GM19351 (cell line): ENCODE results near the gene CPLX4.

Experiments used
- ATAC-seq: cut with Tn5 transposase; IDR thresholded peaks from one replicate; pipeline ENCODE4 v1.9.1; 2021; ENCODE audit warnings: mild to moderate bottlenecking, moderate library complexity; ENCODE audit not compliant: unreplicated experiment

Gene CPLX4

DNA sequence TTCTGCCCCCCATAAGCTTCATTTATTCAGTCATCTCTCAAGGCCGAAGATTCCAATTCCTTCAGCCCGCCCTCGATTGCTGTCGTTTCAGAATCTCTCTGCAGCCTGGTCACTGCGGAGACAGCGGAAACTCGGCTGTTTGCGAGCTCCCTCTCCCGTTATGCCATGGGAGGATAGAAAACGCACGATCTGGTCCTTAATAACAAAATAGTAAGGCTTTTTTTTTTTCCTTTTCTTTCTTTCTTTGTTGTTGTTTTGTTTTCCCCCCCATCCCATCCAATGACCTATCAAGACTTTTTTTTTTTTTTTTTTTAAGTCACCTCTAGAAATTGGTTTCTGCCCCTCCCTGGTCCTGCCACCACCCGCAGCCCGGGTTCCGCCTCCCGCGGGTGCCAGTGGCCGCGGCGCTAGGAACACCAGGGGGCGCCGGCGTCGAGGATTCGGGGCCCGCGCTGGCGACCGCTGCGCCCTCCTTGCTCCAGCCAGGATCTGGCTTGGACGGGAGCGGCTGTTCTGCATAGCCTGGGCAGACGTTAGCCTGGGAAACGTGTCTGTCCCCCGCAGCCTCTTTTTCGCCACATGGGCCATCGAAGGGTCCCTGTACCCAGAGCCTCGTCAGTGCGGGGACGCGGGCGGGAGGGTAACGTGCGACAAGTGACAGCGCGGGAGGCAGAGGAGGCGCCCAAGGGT, 10.1 kb downstream of the CPLX4 start:
- ATAC-seq, result peak; percentile 94

DNA sequence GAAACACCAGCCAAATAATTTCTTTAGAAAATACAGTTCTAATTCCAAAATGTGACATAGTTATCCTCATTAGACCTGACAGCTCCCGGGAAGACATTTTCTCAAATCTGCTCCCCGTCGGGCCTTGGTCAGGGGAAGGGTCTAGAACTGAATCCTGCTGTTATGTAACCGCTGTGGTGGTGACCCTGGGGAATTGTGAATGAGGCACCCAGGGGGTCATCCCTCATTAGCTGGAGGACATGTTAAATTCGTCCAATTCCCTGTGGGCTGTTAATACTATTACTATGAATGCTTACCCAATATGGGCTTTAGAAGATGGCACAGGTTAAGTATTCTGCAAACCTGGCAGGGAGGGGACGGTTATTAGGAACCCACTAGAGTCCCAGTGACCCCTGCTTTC, 11.8 kb downstream of the CPLX4 start:
- ATAC-seq, result no peak

DNA sequence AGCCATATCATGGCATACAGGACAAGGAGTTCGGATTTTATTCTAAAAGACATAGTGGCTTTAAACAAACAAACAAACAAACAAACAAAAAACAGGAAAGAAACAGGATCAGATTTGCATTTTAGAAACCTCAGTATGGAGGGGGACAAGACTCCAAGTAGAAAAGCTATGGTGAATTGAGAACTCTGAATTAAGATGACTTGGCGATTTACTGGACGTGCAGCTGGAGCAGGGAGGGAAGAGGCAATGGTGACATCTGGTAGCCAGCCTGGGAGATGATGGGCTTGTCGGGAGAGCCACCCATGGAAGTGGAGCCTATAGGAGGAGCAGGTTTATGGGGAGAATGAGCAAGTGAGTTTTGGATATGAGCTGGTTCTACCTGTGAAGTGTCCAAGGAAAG, 13.2 kb downstream of the CPLX4 start:
- no peak for ATAC-seq

DNA sequence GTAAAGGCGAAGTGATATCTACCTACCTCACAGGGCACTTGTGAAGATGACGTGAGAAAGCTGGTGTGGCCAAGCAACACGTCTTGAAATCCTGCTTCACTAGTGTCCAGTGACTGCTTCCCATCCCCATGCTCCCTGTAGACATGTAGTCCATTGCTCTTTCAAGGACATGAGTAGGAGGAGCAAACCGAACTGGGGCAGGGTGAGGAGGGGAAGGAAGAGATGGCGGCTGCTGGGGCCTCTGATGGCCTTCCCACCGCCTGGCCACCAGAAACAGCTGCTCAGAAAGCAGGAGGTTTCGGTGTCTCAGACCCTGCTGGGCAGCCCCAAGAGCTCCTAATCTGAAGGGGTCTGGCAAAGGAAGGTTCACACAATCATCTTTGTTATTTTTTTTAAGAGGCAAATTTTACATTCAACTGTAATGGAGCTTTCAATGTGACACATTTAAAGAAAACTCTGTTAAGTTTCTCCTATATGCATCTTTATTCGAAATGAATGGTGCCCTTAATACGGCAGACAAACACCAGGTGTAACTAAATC, 14.7 kb downstream of the CPLX4 start:
- ATAC-seq, result no peak

DNA sequence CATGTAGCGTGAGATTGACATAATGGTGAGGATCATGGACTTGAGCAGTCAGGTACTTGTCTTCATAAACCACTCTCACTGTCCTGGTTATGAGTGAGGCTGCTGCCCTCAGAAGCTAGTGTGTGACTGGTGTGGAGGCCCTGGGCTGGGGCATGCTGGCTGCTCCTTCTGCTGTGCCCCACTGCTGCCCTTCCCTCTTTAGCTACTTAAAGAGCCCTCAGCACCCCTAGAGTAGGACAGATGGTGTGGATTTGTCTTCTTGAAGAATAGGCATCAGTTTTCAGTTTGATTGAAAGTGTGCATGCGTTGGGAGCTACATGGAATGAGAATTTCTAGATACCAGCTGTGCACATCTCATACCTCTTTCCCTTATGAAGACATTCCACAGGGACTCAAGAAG, 15.4 kb downstream of the CPLX4 start:
- ATAC-seq, result no peak

DNA sequence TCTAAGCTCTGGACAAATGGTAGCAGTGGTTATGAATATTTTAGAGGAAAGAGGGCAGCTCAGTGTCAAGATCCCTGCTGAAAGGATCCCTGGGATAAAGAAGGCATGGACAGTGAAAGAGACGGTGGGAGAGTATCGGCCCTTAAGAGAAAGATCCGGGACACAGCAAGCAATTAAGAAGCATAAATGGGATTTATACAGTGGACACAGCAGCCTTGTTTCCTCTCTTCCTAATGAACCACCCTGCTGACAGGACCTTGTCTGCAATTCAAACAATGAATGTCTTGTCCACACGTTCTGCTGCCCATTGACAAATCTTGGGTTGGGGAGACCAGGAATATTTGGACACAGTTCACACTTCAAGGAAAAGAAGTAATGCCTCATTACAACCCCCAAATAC, 16.5 kb downstream of the CPLX4 start:
- ATAC-seq, result no peak

DNA sequence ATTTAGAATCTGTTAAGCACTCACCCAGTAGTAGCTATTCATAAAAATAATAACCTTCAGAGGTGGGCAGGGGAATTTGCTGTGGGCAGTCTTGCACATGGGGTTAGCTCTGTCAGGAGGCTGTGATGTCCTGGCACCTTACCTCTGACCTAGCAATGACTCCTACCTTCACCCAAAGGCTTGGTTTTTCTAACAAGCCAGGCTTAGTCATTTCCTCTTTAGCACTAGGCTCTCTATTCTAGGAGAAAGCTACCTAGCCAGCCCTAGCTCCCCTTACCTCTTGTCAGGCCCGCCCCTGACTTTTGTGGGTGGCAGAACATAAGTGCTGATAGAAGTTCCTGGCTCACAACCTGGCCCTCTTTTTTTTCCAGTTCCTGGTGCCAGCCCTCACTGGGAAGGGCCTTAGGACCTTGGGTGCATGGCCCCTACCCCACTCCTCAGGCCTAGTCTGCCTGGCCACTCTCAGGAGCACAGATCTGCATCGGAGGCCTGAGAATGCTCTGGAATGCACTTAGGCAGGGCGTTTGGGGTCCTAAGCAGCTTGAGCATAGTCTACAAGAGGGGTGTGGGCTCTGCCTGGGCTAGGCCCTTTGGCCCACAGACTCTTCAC, 17.7 kb downstream of the CPLX4 start:
- no peak for ATAC-seq

DNA sequence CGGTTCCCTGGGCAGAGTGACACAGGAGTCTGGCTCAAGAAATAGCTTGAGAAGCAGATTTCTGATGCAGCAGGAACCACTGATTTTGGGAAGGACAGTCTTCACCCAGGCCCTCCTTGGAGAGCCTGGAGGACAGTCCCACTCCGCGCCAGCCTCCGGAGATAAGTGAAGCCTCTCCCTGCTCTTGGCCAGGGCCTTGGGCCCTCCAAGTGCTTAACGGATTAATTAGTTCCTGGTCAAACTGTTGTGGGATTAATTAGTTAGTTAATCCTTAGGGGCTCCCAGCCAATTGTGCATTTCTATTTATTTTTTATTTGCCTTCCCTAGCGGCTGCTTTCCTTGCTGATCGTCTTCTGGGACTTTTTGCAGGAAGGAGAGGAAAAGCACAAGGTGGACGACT, 19.6 kb downstream of the CPLX4 start:
- no peak for ATAC-seq

DNA sequence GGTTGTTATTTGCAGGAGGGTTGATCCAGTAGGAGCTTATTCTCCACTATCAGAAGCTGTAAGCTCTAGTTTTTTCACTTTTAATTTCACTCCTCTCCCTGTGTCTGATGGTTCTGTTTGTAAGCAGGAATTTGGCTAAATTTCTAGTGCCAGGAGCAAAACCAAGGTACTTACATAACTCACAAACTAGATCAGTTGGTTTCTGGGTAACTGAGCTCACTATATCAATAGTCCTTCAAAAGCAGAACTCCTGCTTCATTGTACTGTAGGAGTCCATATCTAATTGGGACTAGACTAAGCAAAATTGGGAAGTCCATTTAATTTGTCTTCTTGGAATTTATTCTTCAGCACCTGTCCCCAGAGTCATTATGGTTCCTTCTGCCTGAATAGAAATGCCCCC, 25.1 kb downstream of the CPLX4 start:
- no peak for ATAC-seq

DNA sequence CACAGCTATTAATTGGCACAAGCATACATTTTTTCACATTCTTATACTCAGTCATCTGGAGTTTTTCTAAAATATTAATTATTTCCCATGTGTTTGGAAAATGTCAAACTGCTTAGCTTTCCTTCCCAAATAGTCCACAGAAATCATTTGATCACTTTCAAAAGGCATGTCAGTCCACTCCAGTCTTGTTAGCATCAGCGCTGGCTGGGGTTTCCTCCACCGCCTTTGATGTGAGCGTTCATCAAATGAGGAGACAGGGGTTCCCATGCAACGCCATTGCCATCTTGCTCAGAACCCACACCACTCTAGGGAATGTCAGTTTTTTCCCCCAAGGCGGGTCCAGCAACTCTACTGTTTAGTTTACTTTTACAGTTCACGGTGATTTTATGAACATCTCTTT, 32.1 kb downstream of the CPLX4 start:
- ATAC-seq, result no peak

DNA sequence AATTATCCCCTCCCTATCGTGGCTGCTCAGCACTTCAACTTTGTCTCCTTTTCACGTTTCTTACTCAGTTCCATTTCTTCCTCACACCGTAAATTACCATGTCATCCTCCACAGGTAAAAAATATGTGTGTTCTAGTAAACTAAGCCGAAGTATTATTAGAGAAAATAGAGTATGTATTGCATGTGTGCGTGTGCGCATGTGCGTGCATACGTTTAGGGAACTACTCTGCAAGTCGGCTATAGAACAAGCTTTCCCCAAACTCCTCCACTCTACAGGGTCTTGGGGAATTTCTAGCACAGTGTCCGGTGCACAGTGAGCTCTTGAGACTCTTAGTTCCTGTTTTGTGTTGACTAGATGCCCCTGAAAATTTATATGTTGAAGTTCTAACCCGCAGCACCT, 36.1 kb downstream of the CPLX4 start:
- no peak for ATAC-seq

DNA sequence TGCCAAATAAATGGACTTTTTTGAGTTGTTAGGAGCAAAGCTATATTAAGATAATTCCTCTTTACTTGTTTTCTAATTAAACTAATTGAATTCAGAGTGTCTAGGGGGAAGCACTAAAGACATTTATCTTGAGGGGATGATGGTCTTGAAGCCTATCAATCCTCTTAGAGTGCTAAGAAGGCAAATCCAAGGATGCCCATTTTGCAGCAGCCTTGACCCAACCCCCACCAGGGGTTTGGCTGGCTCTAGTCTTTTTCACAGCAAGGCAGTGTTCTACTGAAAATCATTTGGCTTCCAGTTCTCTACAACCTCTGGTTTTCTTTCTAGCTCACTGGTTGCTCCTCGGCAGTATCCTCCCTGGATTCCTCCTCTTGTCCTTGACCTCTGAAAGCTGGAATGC, 38.7 kb downstream of the CPLX4 start:
- ATAC-seq, result no peak

DNA sequence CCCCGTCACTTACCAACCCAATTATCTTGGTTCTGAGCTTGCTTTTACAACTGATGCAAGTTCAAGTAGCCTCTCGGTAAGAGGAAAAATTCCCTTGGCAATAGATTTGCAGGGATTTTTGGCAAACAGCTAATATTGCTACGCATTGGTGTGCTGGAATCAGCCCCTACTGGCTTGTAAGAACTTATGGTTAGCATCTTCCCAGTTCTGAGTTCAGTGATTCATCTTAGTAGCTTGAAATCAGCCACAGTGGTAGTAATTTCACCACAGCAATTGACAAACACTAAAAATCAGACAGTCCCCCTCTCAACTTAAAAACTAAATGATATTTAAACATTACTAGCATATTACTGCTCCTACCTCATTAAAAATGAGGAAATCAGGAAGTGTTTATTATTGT, 39.3 kb downstream of the CPLX4 start:
- no peak for ATAC-seq

DNA sequence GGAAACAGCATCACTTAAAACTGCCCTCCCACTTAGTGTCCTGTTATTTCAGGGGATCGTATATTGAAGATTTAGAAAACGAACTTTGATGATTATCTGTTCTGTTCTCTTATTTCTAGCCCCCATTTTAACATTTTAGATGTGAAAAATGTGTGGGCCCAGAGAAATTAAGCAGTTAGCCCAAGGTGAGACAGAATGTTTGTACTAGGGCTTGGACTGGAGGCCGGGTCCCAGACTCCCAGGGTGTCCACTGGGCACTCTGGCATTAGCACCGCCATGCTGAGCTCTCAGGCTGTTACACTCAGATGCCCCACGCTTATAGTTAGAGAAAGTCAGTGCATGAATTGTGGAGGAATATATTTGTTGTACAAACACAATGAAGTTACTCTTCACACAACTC, 39.7 kb downstream of the CPLX4 start:
- ATAC-seq, result no peak

DNA sequence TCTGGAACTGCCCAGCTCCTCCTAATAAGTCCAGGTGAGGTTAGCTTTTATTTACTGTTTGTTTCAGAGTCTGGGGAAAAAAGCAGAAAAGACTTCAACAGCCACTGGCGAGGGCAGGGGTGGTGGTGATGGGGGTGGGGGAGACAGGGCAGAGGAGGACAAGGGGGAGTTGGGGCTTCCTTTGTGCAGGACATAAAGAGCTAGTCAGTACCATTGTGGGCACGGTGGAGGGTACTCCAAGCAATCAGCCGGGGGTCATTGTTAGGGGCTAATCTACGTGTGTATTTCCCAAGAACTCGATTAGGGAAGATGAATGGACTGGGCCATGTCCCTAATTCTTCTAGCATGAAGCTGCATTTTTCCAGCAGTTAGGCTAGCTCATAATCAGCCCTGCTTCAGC, 42.4 kb downstream of the CPLX4 start:
- no peak for ATAC-seq

DNA sequence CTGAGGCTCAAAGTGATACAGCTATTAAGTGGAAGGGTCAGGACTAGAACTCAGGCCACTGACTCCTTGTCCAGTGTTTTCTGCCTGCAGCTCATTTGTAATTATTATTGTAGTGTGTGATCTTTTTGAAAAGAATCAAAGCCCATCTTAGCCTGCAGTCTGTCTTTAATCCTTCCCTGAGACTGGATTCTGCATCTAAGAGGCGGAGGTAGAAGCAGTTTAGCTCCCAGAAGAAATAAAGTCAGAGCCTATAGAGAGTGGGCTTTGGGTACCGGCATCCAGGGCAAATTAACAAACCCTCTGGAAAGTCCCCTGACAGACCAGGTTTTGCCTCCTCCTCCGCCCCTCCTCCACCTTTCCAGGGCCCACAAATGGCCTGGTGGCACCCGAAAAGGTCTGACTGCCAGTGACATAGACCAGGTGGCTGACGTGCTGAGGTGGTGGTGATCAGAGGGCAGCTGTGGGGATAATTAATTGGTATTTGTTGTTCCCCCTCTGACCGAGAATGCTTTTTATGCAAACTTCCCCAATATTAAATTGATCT, 43.0 kb downstream of the CPLX4 start:
- ATAC-seq, result no peak

DNA sequence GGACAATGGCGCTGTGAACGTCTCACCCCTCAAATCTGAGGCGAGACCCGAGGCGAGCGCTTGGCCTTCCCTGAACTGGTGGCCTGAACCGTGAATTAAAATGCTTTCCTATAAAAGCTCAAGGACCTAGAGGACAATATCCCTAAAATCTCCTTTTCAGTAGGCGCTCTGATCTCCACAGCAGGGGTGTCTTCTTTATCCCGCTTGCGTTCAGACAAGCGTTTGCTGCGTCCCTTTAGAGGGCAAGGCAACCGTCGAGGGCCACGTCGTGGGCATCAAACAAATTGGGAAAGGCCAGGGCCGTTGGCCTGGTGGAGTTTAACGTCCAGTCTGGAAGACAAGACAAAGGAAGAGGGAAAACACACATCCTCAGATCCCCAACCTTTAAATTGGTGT, 43.9 kb downstream of the CPLX4 start:
- no peak for ATAC-seq

DNA sequence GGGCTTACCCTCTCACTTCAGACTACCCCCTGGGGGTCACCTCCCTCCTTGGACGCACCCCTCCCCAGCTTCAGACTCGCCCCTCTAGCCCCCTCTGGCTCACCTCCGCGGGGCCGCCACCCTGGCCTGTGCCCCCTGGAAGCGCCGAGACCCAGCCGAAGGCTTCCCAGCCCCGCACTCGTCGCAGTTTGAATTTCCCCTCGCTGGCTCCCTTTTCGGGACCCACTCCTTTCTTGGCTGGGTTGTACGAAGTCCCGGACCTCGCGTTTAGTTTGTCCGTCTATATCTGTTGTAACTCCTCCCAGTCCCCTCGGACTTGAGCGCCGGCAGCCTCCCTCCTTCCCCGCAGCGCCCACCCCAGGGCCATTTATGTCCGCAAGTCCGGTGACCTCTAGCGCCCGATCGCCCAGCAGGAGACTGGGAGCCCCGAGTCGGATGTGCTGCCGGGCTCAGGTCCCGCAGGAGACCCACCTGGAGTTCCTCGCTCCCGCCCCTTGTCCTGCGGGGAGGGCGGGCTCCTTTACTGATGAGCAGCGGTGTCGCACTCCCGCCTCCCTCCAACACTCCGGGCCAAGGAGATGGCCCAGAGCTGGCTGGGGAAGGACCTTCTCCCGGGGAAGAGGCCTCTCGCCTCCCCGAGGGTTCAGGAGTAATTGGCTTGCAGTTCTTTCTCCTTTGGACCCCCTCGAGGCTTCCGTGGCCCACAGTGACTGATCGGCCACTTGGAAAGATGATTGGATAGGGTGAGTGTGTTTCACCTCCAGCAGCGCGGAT, 44.5 kb downstream of the CPLX4 start:
- ATAC-seq, result no peak

DNA sequence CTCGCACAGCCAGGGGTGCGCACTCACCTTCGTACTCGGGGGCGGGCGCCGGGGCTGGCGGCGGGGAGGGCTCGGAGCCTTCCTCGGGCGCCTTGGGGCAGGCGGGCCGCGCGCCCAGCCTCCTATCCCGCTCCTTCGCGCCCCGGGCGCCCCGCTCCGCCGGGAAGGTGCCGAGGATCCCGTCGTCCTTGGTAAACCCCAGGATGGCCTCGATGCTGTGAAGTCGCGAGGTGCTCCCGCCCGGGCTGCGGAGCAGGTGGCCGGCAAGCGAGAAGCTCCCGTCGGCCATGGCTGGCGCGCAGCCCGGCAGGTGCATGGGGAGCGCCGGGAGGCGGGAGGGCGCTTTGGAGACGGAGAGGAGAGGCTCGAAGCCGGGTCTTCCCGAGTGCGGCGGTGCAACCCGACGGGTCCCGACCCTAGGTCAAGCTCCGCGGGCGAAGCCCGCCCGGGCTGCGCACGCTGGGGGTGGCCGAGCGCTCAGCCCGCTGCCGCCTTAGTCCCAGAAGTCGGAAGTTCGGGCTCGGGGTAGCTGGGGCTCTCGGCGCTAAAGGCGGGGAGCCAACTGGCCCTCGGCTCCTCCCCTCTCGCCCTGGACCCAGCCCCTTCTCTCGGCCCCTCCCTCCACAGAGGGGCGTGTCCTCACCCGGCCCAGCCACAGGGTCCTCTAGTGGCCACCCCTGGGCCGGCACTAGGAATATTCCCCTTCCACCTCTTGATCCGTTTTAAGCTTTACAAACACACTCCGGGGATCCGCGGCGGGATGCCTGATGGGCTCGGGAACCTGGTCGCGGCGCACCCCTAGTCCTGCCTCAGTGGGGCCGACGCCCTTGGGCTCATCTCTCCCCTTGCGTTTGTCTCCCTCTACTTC, 45.3 kb downstream of the CPLX4 start, which contains the start of gene RAX:
TSS of gene RAX (minus strand) at position 564 of the 868 bp plus-strand sequence. CDS start at position 316, 248 bp downstream.
- no peak for ATAC-seq

DNA sequence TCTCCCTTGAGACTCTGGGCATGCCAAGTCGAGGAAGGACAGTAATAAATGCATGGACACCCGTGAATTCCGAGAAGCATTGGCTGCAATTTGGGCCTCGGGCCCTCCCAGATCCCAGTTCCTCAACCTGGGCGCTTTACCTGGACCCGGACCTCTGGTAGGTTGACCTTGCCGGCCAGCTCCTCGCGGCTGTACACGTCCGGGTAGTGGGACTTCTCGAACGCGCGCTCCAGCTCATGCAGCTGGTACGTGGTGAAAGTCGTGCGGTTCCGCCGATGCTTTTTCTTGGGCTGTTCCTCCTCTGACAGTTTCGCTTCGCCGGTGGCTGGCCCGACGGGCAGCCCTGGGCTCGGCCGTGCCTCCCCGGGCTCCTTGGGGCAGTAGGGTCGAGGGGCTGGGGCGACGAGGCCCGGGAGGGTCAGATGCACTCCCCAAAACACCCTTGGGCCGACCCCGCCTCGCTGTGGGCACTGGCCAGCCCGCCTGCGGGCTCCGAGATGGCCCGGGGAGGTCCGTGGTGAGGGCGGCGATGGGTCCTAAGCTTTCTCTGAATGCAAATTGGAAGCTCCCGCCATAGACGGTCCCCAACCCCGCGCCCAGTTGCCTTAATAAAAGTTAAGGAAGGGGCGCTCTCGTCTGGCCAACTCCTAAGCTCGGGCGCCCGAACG, 46.1 kb downstream of the CPLX4 start:
- no peak for ATAC-seq
